Spleen (tissue), 11 donors: ENCODE measurements around the gene GAGE1. TPM values are rescaled to one million over a fixed set of nuclear protein-coding genes. Genes with fewer than 3 reads are reported as not detected.

ENCODE experiments used
- DNase-seq: peaks from one replicate; pipeline ENCODE4 v3.0.0-alpha.2; 2020
- H3K27ac ChIP-seq, 8 donors: fragments of 200-600 bp; sonication (generic) in 7 of 8; 1 replicate in 4 of 8; 2 replicates in 4 of 8; pipeline versions ENCODE4 v1.5.0 to v1.8.0; 2016 to 2021; ENCODE audit warnings: inconsistent platforms in 4 of 8, mild to moderate bottlenecking in 4 of 8, moderate library complexity in 1 of 8
- H3K27me3 ChIP-seq, 7 donors: fragments of 200-600 bp; sonication (generic) in 6 of 7; replicated peaks in 1 of 7; 1 replicate in 4 of 7; 2 replicates in 3 of 7; pipeline versions ENCODE4 v1.5.0 to v1.8.0; 2016 to 2021; ENCODE audit warnings: inconsistent platforms in 3 of 7, mild to moderate bottlenecking in 1 of 7
- H3K36me3 ChIP-seq, 6 donors: fragments of 200-600 bp; sonication (generic) in 5 of 6; 1 replicate in 4 of 6; 2 replicates in 2 of 6; pipeline versions ENCODE4 v1.5.0 to v1.8.0; 2016 to 2021; ENCODE audit warnings: inconsistent platforms in 2 of 6
- H3K4me1 ChIP-seq, 6 donors: fragments of 200-600 bp; sonication (generic) in 5 of 6; 1 replicate in 3 of 6; 2 replicates in 3 of 6; pipeline versions ENCODE4 v1.5.0 to v1.8.0; 2016 to 2021; ENCODE audit warnings: inconsistent platforms in 3 of 6
- H3K4me3 ChIP-seq, 8 donors: fragments of 200-600 bp; sonication (generic) in 7 of 8; 1 replicate in 4 of 8; 2 replicates in 4 of 8; pipeline versions ENCODE4 v1.5.0 to v1.8.0; 2016 to 2021; ENCODE audit warnings: inconsistent platforms in 4 of 8, mild to moderate bottlenecking in 4 of 8, moderate library complexity in 2 of 8
- H3K9me3 ChIP-seq, 8 donors: fragments of 200-600 bp; sonication (generic) in 7 of 8; 1 replicate in 4 of 8; 2 replicates in 4 of 8; pipeline versions ENCODE4 v1.5.0 to v1.8.0; 2016 to 2021; ENCODE audit warnings: inconsistent platforms in 4 of 8
- CTCF ChIP-seq, 11 experiments: fragments of 200-600 bp in 7 of 11; fragments of 450-650 bp in 4 of 11; sonication (generic) in 4 of 11; IDR thresholded peaks in 8 of 11; conservative IDR thresholded peaks in 3 of 11; 1 replicate in 7 of 11; 2 replicates in 4 of 11; pipeline versions ENCODE4 v1.4.0 to v1.8.0; 2016 to 2021; ENCODE audit warnings: antibody characterized with exemption in 11 of 11, inconsistent platforms in 4 of 11, mild to moderate bottlenecking in 1 of 11
- POLR2A ChIP-seq, 3 donors: fragments of 450-650 bp; IDR thresholded peaks; one replicate each; pipeline ENCODE4 v1.5.1; 2017; ENCODE audit warnings: antibody characterized with exemption in 3 of 3, mild to moderate bottlenecking in 1 of 3
- POLR2AphosphoS5 ChIP-seq, 3 donors: sonication (generic); formaldehyde crosslinking; IDR thresholded peaks; one replicate each; pipeline ENCODE4 v1.5.1; 2017; ENCODE audit warnings: antibody characterized with exemption in 3 of 3
- WGBS, 5 donors: extraction: QIAGEN DNeasy Blood & Tissue Kit in 3 of 5; methylation state at CpG; one replicate each; pipeline versions ENCODE4 v1.1.5 to v1.1.7; 2013 to 2018; 5-methylcytosine and 5-hydroxymethylcytosine counted together
- intact Hi-C: fragments of 100-400 bp; cut with DNase I; formaldehyde crosslinking; loops from one replicate; pipeline ENCODE4 v1.15.0; 2023; ENCODE audit warnings: low total_unique reads
- polyA plus RNA-seq, 3 donors: library from polyadenylated mRNA; stranded (reverse); fragments of 200-250 nt; gene quantifications; one replicate each; pipeline ENCODE4 v1.2.1, GENCODE V29; 2013
- total RNA-seq, 7 donors: library from RNA; depleted of rRNA in 3 of 7; stranded (reverse); fragments of >200 nt in 3 of 7; fragmentation: NEBNext Ultra II Directional in 4 of 7; extraction: Animal tissue kit (Norgen Biotek cat#: 25700) in 4 of 7; gene quantifications; one replicate each; pipeline versions ENCODE4 v1.1.0 to v1.2.1, GENCODE V29; 2016 to 2021
- donor health status: healthy with polysubstance abuse.
- donor health status: DM: no; HTN: no; CAD: no; lungs with moderate emphysema.
- donor health status: DM: no; HTN: no; CAD: no.
- donor health status: Bipolar disorder and iron deficiency.
- donor health status: healthy.
- donor health status: DM: no; HTN: no; CAD: no.
- donor health status: DM: yes; HTN: yes; CAD: no.

The GAGE1 gene
- total and polyA plus RNA-seq, 10 donors = not detected

DNA sequence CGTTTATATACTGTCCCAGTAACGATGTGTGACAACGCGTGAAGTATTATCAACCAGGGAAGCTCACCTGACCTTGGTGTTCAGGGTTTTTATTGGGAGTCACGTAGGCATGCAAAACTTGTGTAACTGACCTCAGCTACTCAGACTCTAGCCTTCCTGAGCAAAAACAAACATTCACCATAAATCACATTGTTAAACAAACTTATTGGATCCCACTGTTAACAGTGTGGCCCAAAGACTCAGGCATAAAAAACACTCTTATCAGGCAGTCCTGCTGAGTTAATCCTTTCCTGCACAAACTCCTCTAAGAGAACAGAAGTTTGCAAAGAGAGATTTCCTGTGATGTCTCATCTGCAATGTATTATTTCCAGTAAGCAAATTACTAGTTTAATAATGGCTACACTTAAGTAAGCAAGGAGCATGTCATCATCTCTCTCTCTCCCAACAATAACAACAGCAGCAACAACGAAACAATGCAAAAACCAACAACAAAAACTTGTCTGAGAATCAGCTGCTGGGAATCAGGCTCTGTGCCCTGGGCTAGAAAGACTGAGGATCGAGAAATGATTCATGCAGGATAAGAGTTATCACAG is 12.0 kb downstream of the GAGE1 start:
- Histone ChIP-seq H3K36me3 (no peaks in the 10 kb centered on the region), H3K27me3 (peaks cover 0 to 4% (median 0%) of the 10 kb centered on the region in 7 donors), H3K4me3 (no peak overlapping the region), H3K9me3 (no peaks in the 10 kb centered on the region), H3K4me1 (no peaks in the 10 kb centered on the region), H3K27ac (no peak overlapping the region)
- intact Hi-C loops = no loop called here
- no peak for TF ChIP-seq CTCF (IDR thresholded peaks at IDR 0.05 in 8 of 11, conservative IDR thresholded peaks at IDR 0.05 in 3 of 11)
- TF ChIP-seq POLR2A (IDR thresholded peaks at IDR 0.05) = no peak
- no peak for TF ChIP-seq POLR2AphosphoS5 (IDR thresholded peaks at IDR 0.05)
- no peak for DNase-seq
- 51 to 64% (median 57%) methylated on average over 6 to 7 of the region's 7 CpGs for WGBS, 5 donors

- TF ChIP-seq POLR2A (IDR thresholded peaks at IDR 0.05) (no peak), CTCF (IDR thresholded peaks at IDR 0.05 in 8 of 11, conservative IDR thresholded peaks at IDR 0.05 in 3 of 11) (no peak)
- no peak for DNase-seq
- intact Hi-C loops = no loop called here
- Histone ChIP-seq H3K36me3 (no peaks in the 10 kb centered on the region), H3K27me3 (peaks cover 0 to 4% (median 0%) of the 10 kb centered on the region in 7 donors), H3K9me3 (no peaks in the 10 kb centered on the region), H3K27ac (no peak overlapping the region), H3K4me1 (no peaks in the 10 kb centered on the region), H3K4me3 (no peak overlapping the region)
- WGBS, 5 donors = 83 to 97% (median 89%) methylated on average over 2 of the region's 2 CpGs
These were observed 19.8 kb downstream of the GAGE1 start for GRCh38 chrX:49618574-49618973.

- Histone ChIP-seq H3K27ac (no peak overlapping the region), H3K9me3 (peaks cover 0 to 26% (median 4%) of the 10 kb centered on the region in 8 donors), H3K27me3 (peaks cover 0 to 9% (median 0%) of the 10 kb centered on the region in 7 donors), H3K4me1 (no peaks in the 10 kb centered on the region), H3K4me3 (peak overlapping the region in 3 of 8 donors; percentile 5 to 29 (median 25)), H3K36me3 (no peaks in the 10 kb centered on the region)
- DNase-seq = no peak
- 25 to 82% (median 65%) methylated on average over 13 to 33 of the region's 33 CpGs for WGBS, 5 donors
- intact Hi-C loops = no loop called here
- TF ChIP-seq POLR2A (IDR thresholded peaks at IDR 0.05) (no peak), CTCF (IDR thresholded peaks at IDR 0.05 in 8 of 11, conservative IDR thresholded peaks at IDR 0.05 in 3 of 11) (peak in 3 of 11 experiments; percentile 13 to 22 (median 21))
These were observed 28.4 kb downstream of the GAGE1 start for GRCh38 chrX:49627086-49627777.

DNA sequence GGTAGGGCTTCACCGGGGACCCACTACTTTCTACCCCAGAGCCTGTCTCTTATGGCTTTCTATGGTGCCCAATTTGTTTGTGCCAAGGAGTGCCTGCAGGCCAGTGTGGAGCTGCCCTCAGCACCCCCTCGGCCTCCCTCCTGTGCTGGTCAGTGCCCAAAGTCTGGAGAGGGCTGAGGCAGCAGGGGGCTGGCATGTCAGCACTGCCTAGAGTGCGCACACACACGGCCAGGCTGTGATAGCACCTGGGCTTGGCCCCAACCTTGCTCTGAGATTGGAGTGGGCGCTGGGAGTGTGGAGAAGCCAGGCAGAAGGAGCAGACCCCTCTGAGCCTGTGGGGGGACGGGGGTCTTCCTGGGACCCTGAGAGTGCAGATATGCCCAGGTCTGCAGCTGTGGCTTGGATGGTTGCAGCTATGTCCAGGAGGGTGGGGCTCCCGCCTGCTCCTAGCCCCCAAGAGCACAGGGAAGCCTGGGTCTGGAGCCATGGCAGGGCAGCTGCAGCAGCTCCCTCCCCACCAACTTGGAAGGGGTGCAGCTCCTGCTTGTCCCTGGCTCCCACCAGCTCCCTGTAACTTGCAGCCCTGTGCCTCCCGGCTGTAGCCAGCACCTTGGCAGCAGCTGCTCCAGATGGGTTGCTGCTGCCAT is 46.3 kb downstream of the GAGE1 start:
- no peak for DNase-seq
- intact Hi-C loops = no loop called here
- WGBS, 5 donors = 60 to 92% (median 77%) methylated on average over 1 to 8 of the region's 8 CpGs
- Histone ChIP-seq H3K4me3 (no peak overlapping the region), H3K9me3 (no peaks in the 10 kb centered on the region), H3K4me1 (no peaks in the 10 kb centered on the region), H3K36me3 (no peaks in the 10 kb centered on the region), H3K27me3 (peaks cover 0 to 12% (median 0%) of the 10 kb centered on the region in 7 donors), H3K27ac (no peak overlapping the region)
- TF ChIP-seq CTCF (IDR thresholded peaks at IDR 0.05 in 8 of 11, conservative IDR thresholded peaks at IDR 0.05 in 3 of 11) = no peak
- TF ChIP-seq POLR2A (IDR thresholded peaks at IDR 0.05) = no peak
- TF ChIP-seq POLR2AphosphoS5 (IDR thresholded peaks at IDR 0.05) = no peak
